Gastroesophageal sphincter (tissue), 4 donors: ENCODE measurements around the gene ALKBH6. TPM values are rescaled to one million over a fixed set of nuclear protein-coding genes. Genes with fewer than 3 reads are reported as not detected.
A peak's percentile ranks its signal among the peaks of the same experiment; 100 is the strongest.
"Not testable (repeated sequence)": the region's sequence is repeated elsewhere in the genome, so short reads cannot be mapped to it uniquely, and the experiment has no call there.

Source experiments
- ATAC-seq: fragments of 150-250 bp; one replicate; pipeline ENCODE4 v1.9.1; 2016; ENCODE audit warnings: mild to moderate bottlenecking, moderate library complexity
- H3K27ac ChIP-seq, 4 donors: fragments of 200-600 bp; sonication (generic) in 3 of 4; 1 replicate in 3 of 4; 2 replicates in 1 of 4; pipeline ENCODE4 v1.5.1; 2016 to 2019
- H3K27me3 ChIP-seq: fragments of 200-600 bp; sonication (generic); one replicate; pipeline ENCODE4 v1.5.1; 2019
- H3K36me3 ChIP-seq, 2 donors: fragments of 200-600 bp; sonication (generic); one replicate each; pipeline ENCODE4 v1.5.1; 2019; ENCODE audit warnings: control low read depth in 1 of 2
- H3K4me1 ChIP-seq, 3 donors: fragments of 200-600 bp; sonication (generic); 1 replicate in 2 of 3; 2 replicates in 1 of 3; pipeline ENCODE4 v1.5.1; 2016 to 2019; ENCODE audit warnings: control low read depth in 2 of 3
- H3K4me3 ChIP-seq, 2 donors: fragments of 200-600 bp; sonication (generic); one replicate each; pipeline ENCODE4 v1.5.1; 2019; ENCODE audit warnings: mild to moderate bottlenecking in 1 of 2, moderate library complexity in 1 of 2
- H3K9me3 ChIP-seq, 3 donors: fragments of 200-600 bp; sonication (generic); one replicate each; pipeline ENCODE4 v1.5.1; 2017 to 2019; ENCODE audit warnings: control low read depth in 2 of 3
- EP300 ChIP-seq: sonication (generic); formaldehyde crosslinking; IDR thresholded peaks from one replicate; pipeline ENCODE4 v1.6.1; 2017; ENCODE audit warnings: antibody characterized with exemption, mild to moderate bottlenecking
- POLR2A ChIP-seq, 2 donors: fragments of 450-650 bp; IDR thresholded peaks; one replicate each; pipeline ENCODE4 v1.6.1; 2017; ENCODE audit warnings: antibody characterized with exemption in 2 of 2, mild to moderate bottlenecking in 2 of 2, moderate library complexity in 1 of 2
- POLR2AphosphoS5 ChIP-seq: sonication (generic); formaldehyde crosslinking; IDR thresholded peaks from one replicate; pipeline ENCODE4 v1.6.1; 2017; ENCODE audit warnings: antibody characterized with exemption
- WGBS, 2 donors: methylation state at CpG; one replicate each; pipeline ENCODE4 v1.1.5; 2018; ENCODE audit warnings: low coverage in 1 of 2; 5-methylcytosine and 5-hydroxymethylcytosine counted together
- total RNA-seq, 4 donors: library from RNA; depleted of rRNA; stranded (reverse); fragments of >200 nt; gene quantifications; one replicate each; pipeline ENCODE4 v1.1.0, GENCODE V29; 2016
- TF ChIP-seq, protein P1 (sequence below), 4 experiments: fragments of 200-600 bp in 2 of 4; fragments of 450-650 bp in 2 of 4; sonication (generic) in 1 of 4; IDR thresholded peaks; one replicate each; pipeline ENCODE4 v1.5.1; 2017 to 2019; ENCODE audit warnings: antibody characterized with exemption in 4 of 4, mild to moderate bottlenecking in 2 of 4, moderate library complexity in 2 of 4

The ALKBH6 gene
- total RNA-seq, 4 donors from 2014 or later: 10.7 to 38.3 (median 25.3) TPM

DNA sequence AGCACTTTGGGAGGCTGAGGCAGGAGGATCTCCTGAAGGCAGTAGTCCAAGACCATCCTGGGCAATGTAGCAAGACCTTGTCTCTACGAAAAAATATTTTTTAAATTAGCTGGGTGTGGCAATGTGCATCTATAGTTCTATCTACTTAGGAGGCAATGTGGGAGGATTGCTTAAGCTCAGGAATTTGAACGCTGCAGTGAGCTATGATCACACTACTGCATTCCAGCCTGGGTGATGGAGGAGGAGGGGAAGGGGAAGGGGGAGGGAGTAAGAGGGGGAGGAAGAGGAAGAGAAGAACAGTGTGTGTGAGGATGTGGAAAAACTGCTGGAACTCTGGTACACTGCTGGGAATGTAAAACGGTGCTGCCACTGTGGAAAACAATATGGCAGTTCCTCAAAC is 27.8 kb upstream of the ALKBH6 start:
- TF ChIP-seq EP300: no peak
- peak; percentile 56 for TF ChIP-seq POLR2AphosphoS5
- Histone ChIP-seq H3K9me3 (no peaks in the 10 kb centered on the region), H3K36me3 (peaks cover 0 to 31% of the 10 kb centered on the region in 2 donors), H3K4me1 (peaks cover 0 to 61% (median 4%) of the 10 kb centered on the region in 3 donors), H3K27ac (peak overlapping the region; percentile 55 to 79 (median 74)), H3K27me3 (no peaks in the 10 kb centered on the region), H3K4me3 (no peak overlapping the region)
- WGBS, 2 donors: 0 to 11% methylated on average over 3 of the region's 3 CpGs
- ATAC-seq: peak; percentile 92

DNA sequence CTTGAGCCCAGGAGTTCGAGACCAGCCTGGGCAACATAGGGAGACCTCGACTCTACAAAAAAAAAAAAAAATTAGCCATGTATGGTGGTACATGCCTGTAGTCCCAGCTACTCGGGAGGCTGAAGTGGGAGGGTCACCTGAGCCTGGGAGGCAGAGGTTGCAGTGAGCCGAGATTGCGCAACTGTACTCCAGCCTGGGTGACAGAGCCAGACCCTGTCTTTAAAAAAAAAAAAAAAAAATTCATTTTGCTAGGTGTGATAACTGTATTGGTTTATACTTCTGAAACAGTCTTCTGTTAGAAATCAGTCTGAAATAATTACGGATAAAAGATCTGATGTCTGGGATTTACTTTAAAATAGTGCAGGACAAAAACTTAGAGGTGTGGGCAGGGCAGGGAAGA is 27.1 kb upstream of the ALKBH6 start:
- not testable (repeated sequence) for ATAC-seq
- 85% methylated on average over 6 of the region's 6 CpGs for WGBS, 2 donors
- H3K4me1 ChIP-seq: peaks cover 0 to 53% (median 4%) of the 10 kb centered on the region in 3 donors

DNA sequence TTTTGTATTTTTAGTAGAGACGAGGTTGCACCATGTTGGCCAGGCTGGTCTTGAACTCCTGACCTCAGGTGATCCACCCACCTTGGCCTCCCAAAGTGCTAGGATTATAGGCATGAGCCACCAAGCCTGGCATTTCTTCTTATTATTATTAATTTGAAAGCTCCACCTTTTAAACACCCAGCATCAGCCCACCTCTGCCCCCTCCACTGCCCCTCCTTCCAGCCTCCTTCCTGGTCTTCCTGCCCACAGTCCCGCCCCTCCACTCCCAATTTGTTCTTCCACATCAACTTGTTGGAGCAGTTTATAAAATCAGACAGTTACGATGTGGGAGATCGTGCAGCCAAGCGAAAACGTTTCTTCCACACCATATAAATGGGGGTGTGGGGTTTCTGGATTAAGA is 26.5 kb upstream of the ALKBH6 start:
- Histone ChIP-seq H3K4me1 (peaks cover 0 to 49% (median 4%) of the 10 kb centered on the region in 3 donors), H3K36me3 (peaks cover 0 to 31% of the 10 kb centered on the region in 2 donors), H3K27me3 (no peaks in the 10 kb centered on the region), H3K27ac (peak overlapping the region in 2 of 4 donors; percentile 73 to 76), H3K4me3 (no peak overlapping the region), H3K9me3 (no peaks in the 10 kb centered on the region)
- no peak for TF ChIP-seq POLR2A (IDR thresholded peaks at IDR 0.05)
- TF ChIP-seq, protein P1, sequence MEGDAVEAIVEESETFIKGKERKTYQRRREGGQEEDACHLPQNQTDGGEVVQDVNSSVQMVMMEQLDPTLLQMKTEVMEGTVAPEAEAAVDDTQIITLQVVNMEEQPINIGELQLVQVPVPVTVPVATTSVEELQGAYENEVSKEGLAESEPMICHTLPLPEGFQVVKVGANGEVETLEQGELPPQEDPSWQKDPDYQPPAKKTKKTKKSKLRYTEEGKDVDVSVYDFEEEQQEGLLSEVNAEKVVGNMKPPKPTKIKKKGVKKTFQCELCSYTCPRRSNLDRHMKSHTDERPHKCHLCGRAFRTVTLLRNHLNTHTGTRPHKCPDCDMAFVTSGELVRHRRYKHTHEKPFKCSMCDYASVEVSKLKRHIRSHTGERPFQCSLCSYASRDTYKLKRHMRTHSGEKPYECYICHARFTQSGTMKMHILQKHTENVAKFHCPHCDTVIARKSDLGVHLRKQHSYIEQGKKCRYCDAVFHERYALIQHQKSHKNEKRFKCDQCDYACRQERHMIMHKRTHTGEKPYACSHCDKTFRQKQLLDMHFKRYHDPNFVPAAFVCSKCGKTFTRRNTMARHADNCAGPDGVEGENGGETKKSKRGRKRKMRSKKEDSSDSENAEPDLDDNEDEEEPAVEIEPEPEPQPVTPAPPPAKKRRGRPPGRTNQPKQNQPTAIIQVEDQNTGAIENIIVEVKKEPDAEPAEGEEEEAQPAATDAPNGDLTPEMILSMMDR (IDR thresholded peaks at IDR 0.05): no peak
- TF ChIP-seq POLR2AphosphoS5: no peak
- no peak for TF ChIP-seq EP300
- no peak for ATAC-seq
- 80% methylated on average over 5 of the region's 6 CpGs; no CpG with 5 or more reads in 1 of the 2 donors for WGBS, 2 donors

More for the DNA sequence above, 27.1 kb upstream of the ALKBH6 start:
- Histone ChIP-seq H3K27ac (peak overlapping the region; percentile 30 to 79 (median 74)), H3K36me3 (peaks cover 0 to 31% of the 10 kb centered on the region in 2 donors)
- not testable (repeated sequence) for H3K9me3 ChIP-seq, H3K4me3 ChIP-seq, H3K27me3 ChIP-seq

DNA sequence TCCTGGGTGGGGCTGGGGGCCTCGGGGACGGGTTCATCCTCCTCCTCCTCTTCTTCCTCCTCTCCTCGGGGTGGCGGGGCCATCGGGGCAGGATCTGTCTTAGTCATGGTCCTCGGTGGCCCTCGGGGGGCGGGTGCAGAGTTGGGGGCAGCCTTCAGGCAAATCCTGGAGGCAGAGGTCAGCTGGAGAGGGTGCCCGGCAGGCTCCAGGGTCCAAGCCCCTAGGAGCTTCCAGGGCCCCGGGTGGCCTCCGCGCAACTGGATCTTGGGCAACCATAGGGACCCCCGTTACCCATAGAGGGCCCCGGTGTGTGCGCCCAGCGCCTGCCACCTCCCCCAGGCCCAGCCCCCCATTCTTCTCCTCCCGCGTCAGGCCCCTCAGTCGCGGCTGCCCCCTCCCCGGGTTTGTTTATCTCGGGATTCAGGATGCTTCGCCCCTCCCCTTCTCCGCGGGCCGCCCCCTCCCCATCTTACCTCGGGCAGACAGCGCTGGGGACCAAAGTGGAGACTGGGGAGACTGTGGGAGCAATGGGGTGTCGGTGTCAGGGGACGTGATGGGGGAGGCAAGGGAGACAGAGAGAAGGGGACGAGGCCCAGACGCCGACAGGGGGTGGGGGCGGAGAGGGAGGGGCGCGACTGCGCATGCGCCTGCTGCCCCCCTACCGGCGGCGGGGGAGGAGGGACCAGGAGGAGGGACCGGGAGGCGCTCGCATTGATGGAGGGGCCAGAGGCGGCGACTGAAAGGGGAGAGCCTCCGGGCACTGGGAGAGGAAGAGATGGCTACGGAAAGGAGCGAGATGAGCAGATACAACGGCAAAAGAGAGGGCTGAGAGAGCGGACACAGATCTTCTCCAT is 18.5 kb upstream of the ALKBH6 start, which contains the start of gene CLIP3:
Gene CLIP3, minus strand, starts transcription at position 623 of the 854 bp plus-strand sequence. Its CDS starts 516 bp downstream, at position 107.
- H3K4me3 ChIP-seq: peak within 1 kb of the TSS; percentile 74 to 86
- no peaks in the 10 kb centered on the region for H3K27me3 ChIP-seq
- ATAC-seq: peak; percentile 87
- TF ChIP-seq POLR2AphosphoS5 (peak; percentile 14), POLR2A (IDR thresholded peaks at IDR 0.05) (no peak), EP300 (no peak)
- TF ChIP-seq, protein P1 (IDR thresholded peaks at IDR 0.05): peak in 3 of 4 experiments; percentile 24 to 38 (median 35)
- H3K9me3 ChIP-seq: no peaks in the 10 kb centered on the region
- peak within 1 kb of the TSS; percentile 58 to 88 (median 82) for H3K27ac ChIP-seq
- H3K4me1 ChIP-seq: peaks cover 0 to 37% (median 5%) of the 10 kb centered on the region in 3 donors
- WGBS, 2 donors: 0 to 5% methylated on average over 6 to 10 of the region's 51 CpGs
- peaks cover 0 to 23% of the 10 kb centered on the region in 2 donors for H3K36me3 ChIP-seq

DNA sequence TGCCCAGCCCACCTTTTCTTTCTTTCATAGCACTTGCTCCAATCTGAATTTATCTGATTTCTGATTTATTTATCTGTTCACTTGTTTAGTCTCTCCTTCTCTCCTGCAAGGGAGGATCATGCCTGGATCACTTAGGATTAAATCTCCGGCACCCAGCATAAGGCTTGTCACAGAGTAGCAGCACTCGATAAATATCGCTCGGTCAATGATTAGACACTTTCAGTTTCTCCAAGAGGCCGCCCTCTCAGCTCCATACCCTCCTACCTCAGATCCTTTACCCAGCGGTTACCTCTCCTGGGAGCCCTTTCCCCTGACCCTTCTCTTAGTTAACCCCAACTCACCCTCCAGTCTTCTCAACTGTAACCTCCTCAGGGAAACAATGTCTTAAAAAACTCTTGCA is 17.3 kb upstream of the ALKBH6 start:
- no peaks in the 10 kb centered on the region for H3K9me3 ChIP-seq
- H3K36me3 ChIP-seq: peaks cover 0 to 32% of the 10 kb centered on the region in 2 donors
- WGBS, 2 donors: 91 to 98% methylated on average over 6 of the region's 6 CpGs
- ATAC-seq: no peak
- peaks cover 0 to 37% (median 5%) of the 10 kb centered on the region in 3 donors for H3K4me1 ChIP-seq
- no peak overlapping the region for H3K4me3 ChIP-seq
- no peak for TF ChIP-seq EP300
- TF ChIP-seq, protein P1 (IDR thresholded peaks at IDR 0.05): no peak
- no peak for TF ChIP-seq POLR2AphosphoS5
- no peak for TF ChIP-seq POLR2A (IDR thresholded peaks at IDR 0.05)
- no peaks in the 10 kb centered on the region for H3K27me3 ChIP-seq
- H3K27ac ChIP-seq: peak overlapping the region in 2 of 4 donors; percentile 81 to 88
